ENCODE measurements around the gene ITGA8.
"Not testable (repeated sequence)": the region's sequence is repeated elsewhere in the genome, so short reads cannot be mapped to it uniquely, and the experiment has no call there.

ITGA8 gene

GRCh38 chr10:15534928-15535538 is 184.7 kb downstream of the ITGA8 start:
- not testable (repeated sequence) for H3K4me1 ChIP-seq (ENCODE audit: control insufficient read depth, insufficient read depth, low read length); H3K27me3 ChIP-seq (ENCODE audit: control insufficient read depth, insufficient read depth, low read length); H3K27ac ChIP-seq (ENCODE audit: low read depth, low read length); H3K36me3 ChIP-seq (ENCODE audit: control insufficient read depth, insufficient read depth, low read length); H3K9me3 ChIP-seq (ENCODE audit: control insufficient read depth, insufficient read depth, low read depth, low read length); H3K9ac ChIP-seq (ENCODE audit: low read length); H3K4me3 ChIP-seq (ENCODE audit: low read depth, low read length)

GRCh38 chr10:15531927-15532722 is 187.6 kb downstream of the ITGA8 start:
- Histone ChIP-seq H3K9ac (ENCODE audit: low read length) (no peak overlapping the region), H3K36me3 (ENCODE audit: control insufficient read depth, insufficient read depth, low read length) (no peaks in the 10 kb centered on the region), H3K27ac (ENCODE audit: low read depth, low read length) (no peak overlapping the region), H3K9me3 (ENCODE audit: control insufficient read depth, insufficient read depth, low read depth, low read length) (0 out of 2 replicates have a peak, but pooled peaks cover 4% of the 10 kb centered on the region), H3K4me3 (ENCODE audit: low read depth, low read length) (no peak overlapping the region), H3K4me1 (ENCODE audit: control insufficient read depth, insufficient read depth, low read length) (no peaks in the 10 kb centered on the region), H3K27me3 (ENCODE audit: control insufficient read depth, insufficient read depth, low read length) (no peaks in the 10 kb centered on the region)

DNA sequence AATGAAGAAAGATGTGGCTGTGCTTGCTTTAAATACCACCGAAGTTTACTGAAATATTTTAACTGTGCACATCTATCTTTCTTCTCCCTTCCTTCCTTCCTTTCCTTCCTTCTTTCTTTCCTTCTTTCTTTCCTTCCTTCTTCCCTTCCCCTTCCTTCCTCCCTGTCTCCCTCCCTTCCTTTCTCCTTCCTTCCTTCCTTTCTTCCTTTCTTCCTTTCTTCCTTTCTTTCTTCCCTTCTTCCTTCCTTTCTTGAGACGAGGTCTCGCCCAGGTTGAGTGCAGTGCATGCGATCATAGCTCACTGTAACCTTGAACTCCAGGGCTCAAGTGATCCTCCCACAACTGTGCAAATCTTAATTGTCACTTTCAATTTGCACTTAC is 190.9 kb downstream of the ITGA8 start:
- Histone ChIP-seq H3K27me3 (ENCODE audit: control insufficient read depth, insufficient read depth, low read length) (no peaks in the 10 kb centered on the region), H3K27ac (ENCODE audit: low read depth, low read length) (no peak overlapping the region), H3K4me3 (ENCODE audit: low read depth, low read length) (no peak overlapping the region), H3K9ac (ENCODE audit: low read length) (no peak overlapping the region), H3K36me3 (ENCODE audit: control insufficient read depth, insufficient read depth, low read length) (no peaks in the 10 kb centered on the region), H3K9me3 (ENCODE audit: control insufficient read depth, insufficient read depth, low read depth, low read length) (no peaks in the 10 kb centered on the region), H3K4me1 (ENCODE audit: control insufficient read depth, insufficient read depth, low read length) (no peaks in the 10 kb centered on the region)

DNA sequence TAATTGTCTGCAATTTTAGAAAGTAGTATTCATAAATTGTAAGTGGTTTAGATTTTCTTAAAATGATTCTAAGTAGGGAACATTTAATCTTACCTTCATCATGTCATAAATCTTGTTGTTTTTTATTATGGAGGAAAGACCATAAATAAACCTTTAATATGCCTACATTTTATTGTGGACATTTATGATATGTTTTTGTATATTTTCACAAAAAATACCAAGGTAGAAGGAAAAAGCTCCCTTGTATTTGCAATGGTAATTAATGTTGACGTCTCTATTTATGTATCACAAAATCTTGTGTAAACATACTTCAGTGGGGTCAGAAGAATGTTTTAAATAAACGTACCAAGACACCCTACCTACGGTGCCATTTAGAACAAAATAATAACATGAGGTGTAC is 193.0 kb downstream of the ITGA8 start:
- no peaks in the 10 kb centered on the region for H3K27me3 ChIP-seq (ENCODE audit: control insufficient read depth, insufficient read depth, low read length)
- no peaks in the 10 kb centered on the region for H3K36me3 ChIP-seq (ENCODE audit: control insufficient read depth, insufficient read depth, low read length)
- no peaks in the 10 kb centered on the region for H3K4me1 ChIP-seq (ENCODE audit: control insufficient read depth, insufficient read depth, low read length)
- no peak overlapping the region for H3K4me3 ChIP-seq (ENCODE audit: low read depth, low read length)
- H3K27ac ChIP-seq (ENCODE audit: low read depth, low read length), result no peak overlapping the region
- H3K9ac ChIP-seq (ENCODE audit: low read length), result no peak overlapping the region
- H3K9me3 ChIP-seq (ENCODE audit: control insufficient read depth, insufficient read depth, low read depth, low read length), result no peaks in the 10 kb centered on the region

DNA sequence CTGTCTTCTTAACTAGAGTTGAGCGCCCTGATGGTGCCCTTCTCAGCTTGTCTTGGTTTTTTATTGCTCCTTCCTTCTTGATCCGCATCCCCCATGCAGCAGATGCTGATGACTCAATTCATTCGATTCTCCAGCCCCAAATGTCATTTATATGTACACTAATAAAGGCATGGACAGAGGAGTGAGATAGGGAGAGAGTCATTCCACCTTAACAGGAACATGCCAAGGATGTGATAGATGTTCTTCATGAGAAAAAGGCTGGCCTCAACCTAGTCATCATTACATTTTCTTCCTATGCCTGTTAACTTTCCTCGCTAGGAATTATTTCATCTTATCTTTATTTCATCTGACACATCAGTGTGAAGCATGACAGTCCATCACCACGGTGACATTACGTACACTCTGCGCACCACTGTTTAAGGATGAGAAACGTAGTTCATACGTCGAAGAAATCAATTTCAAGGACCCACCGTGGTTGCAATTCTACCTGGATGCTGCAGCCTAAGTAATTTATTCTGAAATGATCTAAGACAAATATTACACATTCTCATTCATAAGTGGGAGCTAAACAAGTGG is 198.3 kb downstream of the ITGA8 start:
- H3K4me3 ChIP-seq (ENCODE audit: low read depth, low read length), result no peak overlapping the region

DNA sequence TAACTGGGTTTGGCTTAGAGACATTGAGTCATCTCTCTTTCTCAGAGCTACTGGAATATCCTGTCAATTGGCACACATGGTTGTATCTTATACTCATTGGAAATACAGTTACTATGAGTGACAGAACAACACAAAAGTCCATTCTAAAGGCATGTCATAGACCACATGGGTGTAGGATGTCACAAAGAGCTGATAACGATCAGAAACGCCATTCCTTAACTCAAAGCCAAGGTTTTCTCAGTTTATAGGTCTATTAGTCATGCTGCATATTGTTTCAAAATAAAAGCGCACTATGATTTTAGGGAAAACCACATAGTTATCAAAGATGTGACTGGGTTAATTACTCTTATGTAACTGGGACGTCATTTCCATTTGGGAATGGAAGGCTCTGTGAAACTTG is 201.5 kb downstream of the ITGA8 start:
- Histone ChIP-seq H3K36me3 (ENCODE audit: control insufficient read depth, insufficient read depth, low read length) (no peaks in the 10 kb centered on the region), H3K9ac (ENCODE audit: low read length) (no peak overlapping the region), H3K4me3 (ENCODE audit: low read depth, low read length) (no peak overlapping the region), H3K9me3 (ENCODE audit: control insufficient read depth, insufficient read depth, low read depth, low read length) (no peaks in the 10 kb centered on the region), H3K27me3 (ENCODE audit: control insufficient read depth, insufficient read depth, low read length) (no peaks in the 10 kb centered on the region), H3K27ac (ENCODE audit: low read depth, low read length) (no peak overlapping the region), H3K4me1 (ENCODE audit: control insufficient read depth, insufficient read depth, low read length) (no peaks in the 10 kb centered on the region)

More for the DNA sequence above, 198.3 kb downstream of the ITGA8 start:
- Histone ChIP-seq H3K36me3 (ENCODE audit: control insufficient read depth, insufficient read depth, low read length) (no peaks in the 10 kb centered on the region), H3K27ac (ENCODE audit: low read depth, low read length) (no peak overlapping the region), H3K27me3 (ENCODE audit: control insufficient read depth, insufficient read depth, low read length) (no peaks in the 10 kb centered on the region), H3K9ac (ENCODE audit: low read length) (no peak overlapping the region), H3K4me1 (ENCODE audit: control insufficient read depth, insufficient read depth, low read length) (no peaks in the 10 kb centered on the region), H3K9me3 (ENCODE audit: control insufficient read depth, insufficient read depth, low read depth, low read length) (no peaks in the 10 kb centered on the region)

- no peaks in the 10 kb centered on the region for H3K36me3 ChIP-seq (ENCODE audit: control insufficient read depth, insufficient read depth, low read length)
- H3K9ac ChIP-seq (ENCODE audit: low read length), result no peak overlapping the region
- no peaks in the 10 kb centered on the region for H3K27me3 ChIP-seq (ENCODE audit: control insufficient read depth, insufficient read depth, low read length)
- no peaks in the 10 kb centered on the region for H3K9me3 ChIP-seq (ENCODE audit: control insufficient read depth, insufficient read depth, low read depth, low read length)
- H3K27ac ChIP-seq (ENCODE audit: low read depth, low read length), result no peak overlapping the region
- no peak overlapping the region for H3K4me3 ChIP-seq (ENCODE audit: low read depth, low read length)
- no peaks in the 10 kb centered on the region for H3K4me1 ChIP-seq (ENCODE audit: control insufficient read depth, insufficient read depth, low read length)
These were observed 203.3 kb downstream of the ITGA8 start for GRCh38 chr10:15516256-15517085.

DNA sequence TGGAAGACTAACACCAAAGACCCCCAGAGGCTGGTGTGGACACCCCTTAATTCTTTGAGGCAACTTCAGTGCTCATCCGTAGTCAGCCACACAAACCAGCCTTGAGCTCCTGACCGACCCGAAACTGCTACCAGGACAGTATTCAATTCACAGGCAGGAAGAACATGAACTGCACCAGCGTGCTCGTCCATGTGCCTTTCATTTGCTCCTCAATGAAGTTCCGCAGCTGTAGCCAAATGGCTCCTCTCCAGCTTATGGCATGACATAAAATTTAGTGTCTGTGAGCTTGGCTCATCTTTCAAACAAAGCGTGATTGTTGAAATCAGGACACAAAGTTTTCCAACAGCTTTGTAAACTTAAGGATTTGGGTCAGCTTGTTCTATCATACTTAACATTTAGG is 204.5 kb downstream of the ITGA8 start:
- Histone ChIP-seq H3K27ac (ENCODE audit: low read depth, low read length) (no peak overlapping the region), H3K27me3 (ENCODE audit: control insufficient read depth, insufficient read depth, low read length) (no peaks in the 10 kb centered on the region), H3K36me3 (ENCODE audit: control insufficient read depth, insufficient read depth, low read length) (no peaks in the 10 kb centered on the region), H3K9ac (ENCODE audit: low read length) (no peak overlapping the region), H3K9me3 (ENCODE audit: control insufficient read depth, insufficient read depth, low read depth, low read length) (no peaks in the 10 kb centered on the region), H3K4me1 (ENCODE audit: control insufficient read depth, insufficient read depth, low read length) (no peaks in the 10 kb centered on the region), H3K4me3 (ENCODE audit: low read depth, low read length) (no peak overlapping the region)

- no peak overlapping the region for H3K4me3 ChIP-seq (ENCODE audit: low read depth, low read length)
- no peak overlapping the region for H3K9ac ChIP-seq (ENCODE audit: low read length)
- no peak overlapping the region for H3K27ac ChIP-seq (ENCODE audit: low read depth, low read length)
- H3K4me1 ChIP-seq (ENCODE audit: control insufficient read depth, insufficient read depth, low read length), result no peaks in the 10 kb centered on the region
- H3K9me3 ChIP-seq (ENCODE audit: control insufficient read depth, insufficient read depth, low read depth, low read length), result no peaks in the 10 kb centered on the region
- no peaks in the 10 kb centered on the region for H3K36me3 ChIP-seq (ENCODE audit: control insufficient read depth, insufficient read depth, low read length)
- no peaks in the 10 kb centered on the region for H3K27me3 ChIP-seq (ENCODE audit: control insufficient read depth, insufficient read depth, low read length)
These were observed 208.8 kb downstream of the ITGA8 start for GRCh38 chr10:15510963-15511362.

- Histone ChIP-seq H3K9ac (ENCODE audit: low read length) (no peak overlapping the region), H3K4me3 (ENCODE audit: low read depth, low read length) (no peak overlapping the region), H3K36me3 (ENCODE audit: control insufficient read depth, insufficient read depth, low read length) (no peaks in the 10 kb centered on the region), H3K9me3 (ENCODE audit: control insufficient read depth, insufficient read depth, low read depth, low read length) (no peaks in the 10 kb centered on the region), H3K27me3 (ENCODE audit: control insufficient read depth, insufficient read depth, low read length) (no peaks in the 10 kb centered on the region), H3K27ac (ENCODE audit: low read depth, low read length) (no peak overlapping the region), H3K4me1 (ENCODE audit: control insufficient read depth, insufficient read depth, low read length) (no peaks in the 10 kb centered on the region)
These were observed 214.4 kb downstream of the ITGA8 start for GRCh38 chr10:15505329-15505728.
